H9 (cell line): ENCODE data around the gene PTPRH. TPM values are rescaled to one million over a fixed set of nuclear protein-coding genes. Genes with fewer than 3 reads are reported as not detected.
A peak's percentile ranks its signal among the peaks of the same experiment; 100 is the strongest.

Experiments used
- DNase-seq: peaks from one replicate; pipeline ENCODE4 v3.0.0-alpha.2; 2017
- H2AFZ ChIP-seq: one replicate; pipeline ENCODE4 v1.6.1; 2013; ENCODE audit warnings: mild to moderate bottlenecking, low read length, control low read depth, moderate library complexity
- H2AK5ac ChIP-seq: 2 replicates; pipeline ENCODE4 v1.6.1; 2013; ENCODE audit warnings: low read length, control low read depth, mixed read lengths; ENCODE audit not compliant: insufficient read length
- H2BK120ac ChIP-seq: one replicate; pipeline ENCODE4 v1.6.1; 2013; ENCODE audit warnings: low read depth, mild to moderate bottlenecking, low read length, control low read depth, inconsistent platforms; ENCODE audit not compliant: poor library complexity, severe bottlenecking
- H2BK12ac ChIP-seq: 2 replicates; pipeline ENCODE4 v1.6.1; 2013; ENCODE audit warnings: low read length, control low read depth, mixed read lengths, low read depth; ENCODE audit not compliant: insufficient read length
- H2BK15ac ChIP-seq: 2 replicates; pipeline ENCODE4 v1.6.1; 2013; ENCODE audit warnings: low read depth, low read length, control low read depth
- H2BK20ac ChIP-seq: one replicate; pipeline ENCODE4 v1.6.1; 2013; ENCODE audit warnings: low read depth, mild to moderate bottlenecking, low read length, control low read depth, inconsistent platforms; ENCODE audit not compliant: poor library complexity, severe bottlenecking
- H2BK5ac ChIP-seq: 2 replicates; pipeline ENCODE4 v1.6.1; 2013; ENCODE audit warnings: low read length, control low read depth, mixed read lengths; ENCODE audit not compliant: insufficient read length
- H3K14ac ChIP-seq: 2 replicates; pipeline ENCODE4 v1.6.1; 2013; ENCODE audit warnings: low read length, control low read depth; ENCODE audit not compliant: insufficient read depth
- H3K18ac ChIP-seq: 2 replicates; pipeline ENCODE4 v1.6.1; 2013; ENCODE audit warnings: low read depth, mild to moderate bottlenecking, mixed read lengths, low read length, control low read depth; ENCODE audit not compliant: insufficient read length
- H3K23ac ChIP-seq: 2 replicates; pipeline ENCODE4 v1.6.1; 2013; ENCODE audit warnings: low read length, control low read depth, mixed read lengths, low read depth; ENCODE audit not compliant: insufficient read length
- H3K23me2 ChIP-seq: 2 replicates; pipeline ENCODE4 v1.6.1; 2013; ENCODE audit warnings: low read depth, mild to moderate bottlenecking, mixed read lengths, low read length, control low read depth; ENCODE audit not compliant: insufficient read length, poor library complexity, severe bottlenecking
- H3K27ac ChIP-seq: 2 replicates; pipeline ENCODE4 v1.5.1; 2013; ENCODE audit warnings: low read length, control low read depth, mixed read lengths, low read depth; ENCODE audit not compliant: insufficient read length
- H3K27me3 ChIP-seq: 2 replicates; pipeline ENCODE4 v1.6.1; 2013; ENCODE audit warnings: low read length, control low read depth, inconsistent platforms; ENCODE audit not compliant: insufficient read depth
- H3K4ac ChIP-seq: 2 replicates; pipeline ENCODE4 v1.6.1; 2013; ENCODE audit warnings: low read depth, mild to moderate bottlenecking, control low read depth, inconsistent platforms, low read length, moderate library complexity
- H3K4me1 ChIP-seq: 2 replicates; pipeline ENCODE4 v1.6.1; 2013; ENCODE audit warnings: low read length, control low read depth, inconsistent platforms; ENCODE audit not compliant: insufficient read depth
- H3K4me2 ChIP-seq: 2 replicates; pipeline ENCODE4 v1.6.1; 2013; ENCODE audit warnings: low read length, control low read depth, mixed read lengths; ENCODE audit not compliant: insufficient read length, insufficient read depth
- H3K56ac ChIP-seq: 2 replicates; pipeline ENCODE4 v1.6.1; 2013; ENCODE audit warnings: low read depth, mild to moderate bottlenecking, mixed read lengths, low read length, control low read depth; ENCODE audit not compliant: insufficient read length
- H3K79me1 ChIP-seq: 2 replicates; pipeline ENCODE4 v1.6.1; 2013; ENCODE audit warnings: low read depth, mild to moderate bottlenecking, moderate library complexity, low read length, control low read depth, inconsistent platforms; ENCODE audit not compliant: insufficient read depth, poor library complexity, severe bottlenecking
- H3K79me2 ChIP-seq: 2 replicates; pipeline ENCODE4 v1.6.1; 2013; ENCODE audit warnings: low read length, control low read depth, inconsistent platforms; ENCODE audit not compliant: insufficient read depth
- H3K9ac ChIP-seq: 2 replicates; pipeline ENCODE4 v1.6.1; 2013; ENCODE audit warnings: low read length, control low read depth, mixed read lengths; ENCODE audit not compliant: insufficient read length; ENCODE audit errors: extremely low read depth
- H3K9me3 ChIP-seq: one replicate; pipeline ENCODE4 v1.6.1; 2013; ENCODE audit warnings: low read depth, low read length, inconsistent platforms; ENCODE audit not compliant: control insufficient read depth
- H3T11ph ChIP-seq: one replicate; pipeline ENCODE4 v1.6.1; 2013; ENCODE audit warnings: mild to moderate bottlenecking, low read length, control low read depth, inconsistent platforms
- H4K20me1 ChIP-seq: one replicate; pipeline ENCODE4 v1.6.1; 2013; ENCODE audit not compliant: control insufficient read depth, insufficient read length, insufficient read depth
- H4K5ac ChIP-seq: 2 replicates; pipeline ENCODE4 v1.6.1; 2013; ENCODE audit warnings: low read depth, mild to moderate bottlenecking, mixed read lengths, low read length, control low read depth; ENCODE audit not compliant: insufficient read length
- H4K8ac ChIP-seq: replicated peaks from 2 replicates; pipeline ENCODE4 v1.6.1; 2013; ENCODE audit warnings: low read length, control low read depth, mixed read lengths, low read depth; ENCODE audit not compliant: insufficient read length
- H4K91ac ChIP-seq: 2 replicates; pipeline ENCODE4 v1.6.1; 2013; ENCODE audit warnings: low read depth, mild to moderate bottlenecking, moderate library complexity, mixed read lengths, low read length, control low read depth; ENCODE audit not compliant: insufficient read length
- H3K27ac Mint-ChIP-seq, 3 experiments: 2 replicates in 2 of 3; 3 replicates in 1 of 3; pipeline ENCODE4 v1.8.0; 2020 to 2021; ENCODE audit warnings: mixed read lengths in 3 of 3, mild to moderate bottlenecking in 1 of 3, moderate library complexity in 1 of 3
- H3K27me3 Mint-ChIP-seq: 2 replicates; pipeline ENCODE4 v1.8.0; 2021; ENCODE audit warnings: low read depth, mild to moderate bottlenecking, moderate library complexity, mixed read lengths
- H3K36me3 Mint-ChIP-seq, 3 experiments: 2 replicates in 2 of 3; 3 replicates in 1 of 3; pipeline ENCODE4 v1.8.0; 2020 to 2021; ENCODE audit warnings: low read depth in 3 of 3, mixed read lengths in 3 of 3; ENCODE audit not compliant: insufficient read depth in 1 of 3
- H3K4me1 Mint-ChIP-seq, 2 experiments: 2 replicates each; pipeline ENCODE4 v1.8.0; 2020; ENCODE audit warnings: mixed read lengths in 2 of 2
- H3K4me3 Mint-ChIP-seq, 2 experiments: 2 replicates in 1 of 2; 3 replicates in 1 of 2; pipeline ENCODE4 v1.8.0; 2020 to 2021; ENCODE audit warnings: mild to moderate bottlenecking in 2 of 2, mixed read lengths in 2 of 2, moderate library complexity in 1 of 2
- H3K9me3 Mint-ChIP-seq, 2 experiments: 2 replicates in 1 of 2; 3 replicates in 1 of 2; pipeline ENCODE4 v1.8.0; 2020; ENCODE audit warnings: mild to moderate bottlenecking in 2 of 2, mixed read lengths in 2 of 2, moderate library complexity in 1 of 2
- CTCF ChIP-seq: fragments of 200-600 bp; sonication (generic); conservative IDR thresholded peaks from 3 replicates; pipeline ENCODE4 v1.8.0; 2021; ENCODE audit warnings: antibody characterized with exemption, mild to moderate bottlenecking
- WGBS: extraction: QIAGEN DNeasy Blood & Tissue Kit; methylation state at CpG from one replicate; pipeline ENCODE4 v1.1.7; 2013; ENCODE audit warnings: missing lambda C conversion rate, low lambda C conversion rate, mixed read lengths; ENCODE audit not compliant: insufficient read length; ENCODE audit errors: extremely low coverage; 5-methylcytosine and 5-hydroxymethylcytosine counted together
- total RNA-seq: library from RNA; stranded (reverse); gene quantifications from 2 replicates; pipeline ENCODE4 v1.2.1, GENCODE V29; 2021

Gene PTPRH
- total RNA-seq, 1 experiment from 2014 or later: 0.24 TPM

- H3K4me2 ChIP-seq: no peak overlapping the region
- H3K23me2 ChIP-seq: peaks cover 13% of the 10 kb centered on the region
- H3T11ph ChIP-seq: no peak overlapping the region
- no peaks in the 10 kb centered on the region for H3K79me1 ChIP-seq
- no peaks in the 10 kb centered on the region; the same call in 1 of the 2 replicates for H3K27me3 ChIP-seq
- no CpG with 5 or more reads among the region's 18 CpGs for WGBS
- H4K91ac ChIP-seq: no peak overlapping the region
- no peaks in the 10 kb centered on the region for H3K79me2 ChIP-seq
- H2AFZ ChIP-seq: no peak overlapping the region
- no peak overlapping the region for H4K8ac ChIP-seq
- no peak overlapping the region for H4K5ac ChIP-seq
- no peak overlapping the region for H3K18ac ChIP-seq
- no peak overlapping the region for H3K9ac ChIP-seq
- H3K4me1 ChIP-seq: no peaks in the 10 kb centered on the region; the same call in 1 of the 2 replicates
- H3K56ac ChIP-seq: no peak overlapping the region
- no peak overlapping the region for H3K14ac ChIP-seq
- no peak overlapping the region for H2BK120ac ChIP-seq
- H2BK20ac ChIP-seq: no peak overlapping the region
- Mint-ChIP-seq H3K27me3 (peaks cover 25% of the 10 kb centered on the region), H3K36me3 (peaks cover 6 to 7% (median 6%) of the 10 kb centered on the region in 3 experiments; a peak in 6 of 7 replicates), H3K27ac (no peak overlapping the region), H3K9me3 (no peaks in the 10 kb centered on the region), H3K4me1 (peaks cover 18 to 27% of the 10 kb centered on the region in 2 experiments), H3K4me3 (peak overlapping the region in 1 of 2 experiments; percentile 55; a peak in 2 of 5 replicates)
- no peak overlapping the region for H3K4ac ChIP-seq
- H3K27ac ChIP-seq: no peak overlapping the region
- no peak overlapping the region for H3K23ac ChIP-seq
- no peak overlapping the region for H2BK5ac ChIP-seq
- no peaks in the 10 kb centered on the region for H3K9me3 ChIP-seq
- no peak overlapping the region for H2BK15ac ChIP-seq
- H4K20me1 ChIP-seq: no peaks in the 10 kb centered on the region
- H2BK12ac ChIP-seq: no peak overlapping the region
- H2AK5ac ChIP-seq: no peak overlapping the region
- peak; percentile 73 for DNase-seq
- no peak for TF ChIP-seq CTCF
These were observed 50.2 kb downstream of the PTPRH start for GRCh38 chr19:55158848-55159749.
